ENCODE results near the gene FCGR3A.
"Not testable (repeated sequence)": the region's sequence is repeated elsewhere in the genome, so short reads cannot be mapped to it uniquely, and the experiment has no call there.

The FCGR3A gene

DNA sequence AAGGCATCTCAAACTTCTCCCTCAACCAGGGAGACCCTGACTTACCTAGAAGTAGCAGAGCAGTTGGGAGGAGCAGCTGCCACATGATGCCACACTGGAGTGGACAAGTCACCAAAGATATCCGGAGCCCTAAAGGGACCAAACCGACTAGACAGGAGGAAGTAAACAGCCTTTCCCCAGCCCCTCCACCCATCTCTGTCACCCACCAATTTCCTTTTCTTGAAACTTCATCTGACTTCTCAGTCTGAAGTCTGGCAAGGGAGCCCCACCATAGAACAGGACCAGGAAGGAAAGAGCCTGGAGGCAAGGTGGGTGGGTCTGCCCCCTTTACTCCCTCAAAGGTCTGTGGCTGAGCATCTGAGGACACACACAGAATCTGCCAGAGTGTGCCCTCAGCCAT is at the start of gene FCGR3A:
Gene FCGR3A, minus strand, starts transcription at position 167 of the 400 bp plus-strand sequence. Its CDS starts 82 bp downstream, at position 85.
- no peak for DNase-seq

DNA sequence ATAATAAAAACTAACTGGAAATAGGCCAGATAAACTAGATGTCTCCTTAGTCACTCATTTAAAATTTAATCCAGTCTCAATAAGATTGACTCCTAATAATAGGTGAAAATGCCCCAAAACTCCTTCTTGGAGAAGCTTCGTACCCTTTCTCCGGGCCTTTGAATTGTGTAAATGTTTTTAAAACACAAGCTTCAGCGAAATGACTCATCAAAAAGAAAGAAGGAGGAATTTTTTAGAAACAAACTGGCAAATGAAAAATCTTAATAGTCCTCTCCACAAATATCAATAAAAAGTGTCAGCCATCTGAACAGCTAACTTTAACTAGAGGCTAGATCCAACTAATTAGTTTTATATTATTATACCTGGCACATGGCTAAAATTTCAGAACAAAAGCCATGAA is 47.5 kb upstream of the FCGR3A start:
- not testable (repeated sequence) for DNase-seq

DNA sequence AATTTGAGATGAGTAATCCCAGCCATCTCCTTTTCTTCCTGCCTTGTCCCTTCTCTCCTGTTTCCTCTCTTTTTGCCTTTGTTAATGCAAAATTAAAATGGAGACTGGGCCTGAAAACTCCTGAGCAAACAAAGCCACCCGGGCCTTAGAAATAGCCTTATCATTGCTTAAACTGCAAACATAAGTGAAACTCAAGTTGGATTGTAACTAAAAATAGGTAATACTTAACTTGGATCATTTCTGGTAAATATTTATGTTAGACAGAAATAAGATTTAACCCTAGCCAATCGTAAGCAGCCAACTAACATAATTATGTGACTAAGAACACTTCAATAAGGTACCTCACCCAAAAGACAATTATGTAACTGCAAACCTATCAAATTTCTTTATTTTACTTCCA is 46.0 kb upstream of the FCGR3A start:
- DNase-seq = not testable (repeated sequence)

DNA sequence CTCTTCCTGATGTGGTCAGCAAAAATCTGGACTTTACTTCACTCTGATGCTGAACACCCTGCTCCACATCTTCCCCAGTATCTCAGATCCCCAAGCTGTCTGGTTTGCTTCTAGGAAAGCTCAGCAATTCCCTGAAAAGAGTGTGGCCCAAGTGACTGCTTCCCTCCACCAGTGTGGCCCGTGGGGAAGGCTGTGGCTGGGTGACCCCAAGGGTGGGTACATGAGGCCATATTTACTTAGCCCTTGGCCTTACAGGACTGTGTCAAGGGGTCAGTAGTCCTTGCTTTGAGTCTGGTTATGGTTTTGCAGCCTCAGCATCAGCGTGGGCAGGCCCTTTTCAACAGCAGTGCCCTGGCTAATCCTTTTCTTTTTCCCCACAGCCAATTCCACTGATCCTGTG is 45.6 kb upstream of the FCGR3A start:
- not testable (repeated sequence) for DNase-seq

DNA sequence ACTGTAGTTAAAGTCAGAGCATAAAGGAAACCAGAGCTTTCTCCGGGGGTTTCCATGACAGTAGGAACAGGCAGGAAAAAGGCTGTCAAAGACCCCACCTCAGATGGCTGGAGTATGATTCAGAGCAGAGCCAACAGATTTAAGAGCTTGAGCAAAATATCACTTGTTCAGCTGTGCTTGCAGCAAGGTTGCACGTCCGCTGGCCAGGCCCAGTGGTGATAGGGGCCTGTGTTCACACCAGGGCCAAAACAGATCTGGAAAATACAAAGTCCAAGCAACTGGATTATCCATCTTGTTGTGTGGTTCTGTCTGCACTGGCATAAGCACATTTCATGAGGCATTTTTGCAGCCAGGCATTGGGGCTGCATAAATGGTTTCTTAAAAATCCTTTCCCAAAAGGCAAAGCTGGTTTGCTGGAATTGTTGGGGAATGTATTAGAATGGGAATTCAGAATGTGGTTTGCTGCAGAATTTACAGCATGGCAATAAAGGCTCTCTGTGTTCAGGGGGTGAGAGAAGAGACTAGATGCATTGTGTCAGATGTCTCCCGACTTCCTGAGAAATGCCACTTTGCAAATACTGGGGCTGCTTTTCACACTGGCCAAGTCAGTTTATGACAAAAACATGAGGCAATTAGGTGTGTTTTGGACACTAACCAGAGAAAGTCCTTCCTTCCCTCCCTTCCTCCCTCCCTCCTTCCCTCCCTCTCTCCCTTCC is 44.8 kb upstream of the FCGR3A start:
- DNase-seq = not testable (repeated sequence)

DNA sequence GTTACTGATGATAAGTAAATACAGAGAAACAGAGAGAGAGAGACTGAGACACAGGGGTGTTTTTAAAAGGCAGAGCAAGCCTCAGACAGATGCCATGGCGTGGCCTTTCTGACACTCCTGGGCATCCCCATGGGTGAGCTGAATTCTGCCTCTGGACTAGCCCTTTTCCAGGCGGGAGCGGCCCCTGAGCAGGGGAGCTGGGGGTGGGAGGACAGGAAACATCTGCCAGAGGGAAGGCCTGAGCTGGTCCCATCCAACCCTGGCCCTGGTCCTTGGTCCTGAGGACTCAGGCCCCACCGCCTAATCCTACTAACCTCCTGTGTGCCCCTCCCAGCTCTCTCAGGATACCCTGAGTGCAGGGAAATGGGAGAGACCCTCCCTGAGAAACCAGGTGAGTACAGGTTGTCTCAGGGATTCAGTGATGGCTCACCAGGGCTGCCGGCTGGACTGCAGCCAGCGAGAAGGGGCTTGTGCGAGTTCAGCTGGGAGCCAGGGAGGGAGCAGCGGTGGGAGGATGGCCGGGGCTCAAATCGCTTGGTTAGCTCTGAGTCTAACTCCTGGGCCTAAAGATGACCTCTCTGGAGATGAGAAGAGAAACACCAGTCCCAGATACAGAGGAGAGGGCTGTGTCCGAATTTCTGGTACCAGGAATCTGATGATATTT is 43.6 kb upstream of the FCGR3A start:
- DNase-seq = not testable (repeated sequence)

DNA sequence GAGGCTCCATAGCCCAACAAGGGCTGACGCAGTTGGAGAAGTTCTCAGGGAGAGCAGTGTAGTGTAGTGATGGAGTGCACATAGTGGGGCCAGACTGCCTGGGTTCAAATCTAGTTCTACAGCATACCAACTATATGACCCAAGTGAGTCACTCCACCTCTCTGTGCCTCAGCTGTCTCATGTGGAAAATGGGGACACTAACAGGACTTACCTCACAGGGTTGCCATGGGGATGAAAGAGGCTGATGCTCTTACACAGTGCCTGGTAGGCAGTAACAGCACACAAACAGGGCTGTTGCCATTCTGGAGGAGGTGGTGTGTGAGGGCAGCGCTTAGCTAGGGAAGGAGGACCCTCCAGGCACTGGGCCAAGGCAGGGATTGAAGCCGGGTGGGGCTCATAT is 43.0 kb upstream of the FCGR3A start:
- not testable (repeated sequence) for DNase-seq

DNA sequence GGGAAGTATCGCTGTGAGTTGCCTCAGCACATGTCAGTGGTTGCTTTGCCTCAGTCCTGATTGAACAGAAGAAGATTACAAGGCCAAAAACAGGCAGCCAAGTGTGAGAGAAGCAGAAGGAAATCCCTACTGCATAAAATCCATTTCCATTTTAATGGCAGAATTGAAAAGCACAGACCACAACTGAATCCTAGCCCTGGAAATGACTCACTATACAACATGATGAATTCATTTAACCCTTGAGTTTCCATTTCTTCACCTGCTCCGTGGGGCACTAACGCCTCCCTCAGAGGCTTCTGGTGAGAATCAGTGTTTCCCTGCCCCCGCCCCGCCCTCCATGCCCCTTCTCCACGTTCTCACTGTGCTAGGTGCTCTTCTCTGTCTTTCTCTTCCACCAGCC is 40.3 kb upstream of the FCGR3A start:
- DNase-seq = not testable (repeated sequence)

DNA sequence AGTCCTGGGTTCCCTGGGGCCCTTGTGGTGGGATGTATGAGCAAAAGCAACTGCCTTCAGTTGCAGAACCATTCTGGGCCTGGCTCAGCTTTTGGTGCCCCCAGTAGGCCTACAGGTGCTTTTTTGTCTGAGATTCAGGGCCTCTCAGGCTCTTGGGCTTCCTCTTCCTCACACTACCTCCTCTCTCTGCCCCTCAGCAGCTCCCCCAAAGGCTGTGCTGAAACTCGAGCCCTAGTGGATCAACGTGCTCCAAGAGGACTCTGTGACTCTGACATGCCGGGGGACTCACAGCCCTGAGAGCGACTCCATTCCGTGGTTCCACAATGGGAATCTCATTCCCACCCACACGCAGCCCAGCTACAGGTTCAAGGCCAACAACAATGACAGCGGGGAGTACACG is 39.7 kb upstream of the FCGR3A start:
- DNase-seq = not testable (repeated sequence)

DNA sequence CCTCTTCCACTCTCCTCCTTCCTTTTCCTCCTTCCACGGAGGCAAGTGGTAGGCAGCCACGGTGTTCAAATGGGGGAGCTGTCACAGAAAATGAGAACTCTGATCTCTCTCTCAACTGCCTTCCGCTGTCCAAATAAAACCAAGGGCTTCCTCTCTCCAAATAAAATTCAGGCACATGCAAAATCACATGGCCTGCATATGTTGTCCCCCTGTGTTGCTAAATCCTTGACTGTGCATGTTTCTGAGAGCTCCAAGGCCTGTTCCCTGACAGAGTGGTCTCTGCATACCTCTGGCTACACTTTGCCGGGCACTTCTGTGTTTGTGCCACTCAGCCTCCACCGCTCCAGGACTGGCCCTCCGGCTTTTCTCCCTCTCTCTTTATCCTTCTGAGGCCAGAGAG is 39.0 kb upstream of the FCGR3A start:
- DNase-seq = not testable (repeated sequence)

DNA sequence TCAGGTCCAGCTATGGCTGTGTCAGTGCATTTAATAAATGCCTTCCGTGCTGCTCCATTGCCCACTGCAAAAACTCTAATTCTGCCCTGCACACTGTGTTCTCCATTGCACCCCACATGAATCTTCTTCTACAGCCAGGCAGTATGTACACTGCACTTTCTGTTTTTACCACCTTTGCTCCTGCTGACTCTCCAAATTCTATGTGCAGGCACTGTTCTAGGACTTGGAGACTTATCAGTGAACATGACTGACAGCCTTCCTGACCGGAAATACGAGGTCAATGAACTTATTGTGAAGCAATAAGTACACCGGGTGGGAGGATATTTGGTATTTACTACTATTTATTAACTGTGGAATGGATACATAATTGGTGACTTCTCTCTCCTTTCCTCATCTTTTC is 33.3 kb upstream of the FCGR3A start:
- not testable (repeated sequence) for DNase-seq

DNA sequence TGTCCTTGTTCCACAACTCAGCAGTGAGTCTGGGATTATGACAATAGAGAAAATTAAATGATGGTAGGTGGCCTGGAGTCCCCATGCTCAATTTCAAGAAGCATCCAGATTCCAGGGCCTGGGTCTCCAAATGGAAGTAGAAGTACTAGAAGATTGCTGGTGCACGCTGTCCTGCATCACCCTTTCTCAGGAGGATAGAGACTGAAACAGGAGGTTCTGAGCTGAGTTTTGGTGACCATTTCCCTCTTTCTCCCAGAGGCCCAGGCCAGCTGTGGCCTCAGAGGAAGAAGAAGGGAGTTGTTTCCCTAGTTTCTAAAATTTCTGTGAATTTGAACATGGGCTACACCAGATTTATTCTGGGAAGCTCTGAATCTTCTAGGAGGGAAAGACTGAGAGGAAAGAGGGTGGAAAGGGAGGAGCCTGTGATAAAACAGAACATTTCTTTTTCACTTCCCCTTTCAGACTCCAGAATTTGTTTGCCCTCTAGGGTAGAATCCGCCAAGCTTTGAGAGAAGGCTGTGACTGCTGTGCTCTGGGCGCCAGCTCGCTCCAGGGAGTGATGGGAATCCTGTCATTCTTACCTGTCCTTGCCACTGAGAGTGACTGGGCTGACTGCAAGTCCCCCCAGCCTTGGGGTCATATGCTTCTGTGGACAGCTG is 31.4 kb upstream of the FCGR3A start:
- DNase-seq = not testable (repeated sequence)

DNA sequence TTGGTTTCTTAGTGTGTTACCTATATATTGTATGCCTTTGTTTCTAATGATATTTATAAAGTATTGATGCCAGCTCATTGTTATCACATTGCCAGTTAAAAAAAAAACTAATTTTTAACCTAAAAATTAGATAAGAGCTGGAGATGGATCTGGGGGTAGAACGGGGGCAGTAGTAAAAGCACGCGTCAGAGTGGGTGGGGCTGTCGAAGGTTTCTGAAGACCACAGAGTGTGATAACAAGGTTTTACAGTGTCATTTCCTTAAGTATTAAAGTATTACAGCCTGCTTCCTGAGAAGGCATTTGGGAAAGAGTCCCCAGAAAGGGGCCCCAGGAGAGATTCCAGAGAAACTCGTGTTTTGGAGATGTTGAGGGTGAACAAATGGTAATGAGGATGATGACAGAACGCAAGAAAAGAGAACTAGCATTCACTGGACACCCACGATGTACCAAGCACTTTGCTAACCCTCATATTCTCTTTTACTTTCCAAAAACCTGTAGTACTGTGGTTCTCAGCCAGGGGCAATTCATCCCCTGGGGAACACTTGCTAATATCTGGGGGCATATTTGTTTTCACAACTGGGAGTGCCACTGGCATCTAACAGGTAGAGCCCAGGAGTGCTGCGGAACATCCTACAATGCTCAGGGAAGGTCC is 30.4 kb upstream of the FCGR3A start:
- DNase-seq = not testable (repeated sequence)

DNA sequence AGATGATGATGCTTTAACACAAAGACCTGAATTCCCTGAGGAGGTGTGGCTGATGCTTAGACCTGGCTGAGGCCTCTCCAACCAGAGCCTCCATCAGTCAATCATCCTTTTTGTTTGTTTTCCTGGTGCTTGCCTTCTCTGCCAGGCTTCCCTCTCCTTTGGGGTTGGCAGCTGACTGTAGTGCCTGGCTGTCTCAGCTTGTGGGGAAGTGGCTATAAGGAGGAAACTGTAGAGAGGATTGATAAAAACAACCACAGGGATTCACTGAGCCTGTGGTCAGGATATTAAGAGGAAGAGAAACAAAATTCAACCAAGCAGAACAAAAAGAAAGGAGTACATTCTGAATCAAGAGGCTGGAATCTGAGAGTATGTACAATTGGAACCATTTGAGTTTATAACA is 27.1 kb upstream of the FCGR3A start:
- not testable (repeated sequence) for DNase-seq

DNA sequence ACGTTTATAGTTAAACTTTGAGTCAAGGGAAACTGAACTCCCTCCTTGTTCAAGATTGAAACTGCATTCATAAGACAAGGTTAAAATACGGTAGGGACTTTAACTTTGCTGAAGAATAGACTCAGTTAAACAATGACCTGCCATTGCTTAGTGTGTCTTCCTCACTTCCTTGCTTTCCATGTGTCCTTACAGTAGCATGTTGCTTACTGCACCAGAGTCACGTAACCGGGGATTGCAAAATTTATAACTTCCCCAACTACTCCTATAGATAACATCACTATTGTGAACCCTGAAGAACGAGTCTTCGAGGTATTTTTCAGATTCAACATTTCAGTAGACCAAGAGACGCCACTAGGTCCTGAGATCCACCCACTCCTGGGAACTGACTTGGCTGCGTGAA is 22.1 kb upstream of the FCGR3A start:
- not testable (repeated sequence) for DNase-seq

DNA sequence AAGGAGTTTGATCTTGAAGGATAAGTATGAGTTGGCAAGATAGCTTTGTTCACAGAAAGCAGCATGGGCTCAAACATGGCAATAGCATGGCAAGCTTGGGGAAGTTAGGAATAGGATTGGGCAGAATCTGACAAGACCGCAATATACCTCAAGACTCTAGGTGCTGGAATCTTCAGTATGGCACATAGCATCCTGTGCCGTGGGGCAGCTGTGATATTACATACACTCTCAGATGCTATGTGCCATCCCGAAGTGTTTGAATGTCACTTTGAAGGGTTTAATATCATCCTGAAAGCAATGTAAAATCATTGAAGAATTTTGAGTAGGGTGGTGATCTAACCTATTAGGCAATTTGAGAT is 17.0 kb upstream of the FCGR3A start:
- DNase-seq = not testable (repeated sequence)

DNA sequence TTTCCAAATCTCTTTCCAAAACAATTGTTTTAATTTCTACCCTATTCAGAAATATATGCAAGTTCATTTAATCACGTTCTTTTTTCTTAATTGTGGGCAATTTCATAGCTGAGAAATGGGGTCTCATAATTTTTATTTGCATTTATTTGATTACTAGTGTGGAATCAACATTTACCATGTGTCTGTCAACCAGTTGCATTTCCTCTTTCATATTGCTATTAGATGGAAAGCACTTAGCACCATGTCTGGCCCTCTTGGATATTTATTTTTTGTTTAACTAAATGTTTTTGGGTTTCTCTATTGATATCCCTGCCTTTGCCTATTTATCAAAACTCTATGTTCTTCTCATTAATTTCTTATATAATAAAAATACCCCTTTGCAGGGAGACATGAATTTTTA is 13.9 kb upstream of the FCGR3A start:
- DNase-seq = not testable (repeated sequence)

DNA sequence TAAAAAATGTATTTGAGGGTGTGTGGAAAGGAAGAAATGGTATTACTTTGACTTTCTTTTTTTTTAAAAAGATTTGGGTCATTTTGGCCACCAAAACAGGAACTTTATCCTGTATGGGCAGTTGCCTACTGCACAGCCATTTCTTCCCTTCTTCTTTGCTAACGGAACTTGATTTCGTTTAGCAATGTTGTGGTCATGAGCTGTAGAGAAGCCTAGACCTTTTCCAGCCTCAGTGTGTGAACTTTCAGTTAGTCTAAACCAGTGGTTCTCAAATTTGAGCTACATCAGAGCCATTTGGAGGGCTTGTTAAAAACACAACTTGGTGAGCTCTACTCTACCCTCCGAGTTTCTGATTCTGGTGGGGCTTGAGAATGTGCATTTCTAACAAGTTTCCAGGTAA is 12.8 kb upstream of the FCGR3A start:
- DNase-seq = not testable (repeated sequence)

DNA sequence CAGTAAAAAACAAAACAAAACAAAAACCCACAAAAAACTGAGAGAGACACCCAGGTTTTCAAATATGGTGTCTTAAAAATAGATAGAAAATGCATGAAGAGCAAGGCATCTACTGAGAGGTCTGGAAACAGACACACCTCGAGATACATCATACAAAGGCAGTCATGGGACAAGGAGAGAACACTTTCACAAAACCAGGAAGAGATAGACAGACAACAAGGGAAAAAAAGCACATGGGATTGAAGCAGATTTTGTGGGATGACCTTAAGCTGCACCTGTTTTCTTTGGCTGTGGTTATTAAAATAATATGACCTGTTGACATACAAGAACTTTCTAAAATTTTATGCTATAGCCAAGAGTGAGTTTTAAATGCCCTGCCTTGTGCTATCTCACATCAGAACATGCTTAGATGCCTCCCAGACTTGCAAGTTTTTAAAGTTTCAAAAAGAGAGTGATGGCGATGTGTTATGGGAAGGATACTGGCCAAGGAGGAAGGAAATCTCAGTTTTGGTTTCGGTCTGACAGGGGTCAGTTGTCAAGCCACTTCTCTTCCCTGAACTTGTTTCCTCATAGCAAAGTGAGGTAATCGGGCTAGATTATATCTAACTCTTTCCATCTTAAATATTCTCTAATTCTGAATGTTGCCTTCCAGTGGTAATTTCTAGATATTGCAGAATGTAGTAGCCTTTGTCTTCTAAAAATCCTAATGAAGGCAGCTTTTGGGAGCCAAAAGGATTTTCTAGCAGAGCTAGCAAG is 11.5 kb upstream of the FCGR3A start:
- DNase-seq = not testable (repeated sequence)

DNA sequence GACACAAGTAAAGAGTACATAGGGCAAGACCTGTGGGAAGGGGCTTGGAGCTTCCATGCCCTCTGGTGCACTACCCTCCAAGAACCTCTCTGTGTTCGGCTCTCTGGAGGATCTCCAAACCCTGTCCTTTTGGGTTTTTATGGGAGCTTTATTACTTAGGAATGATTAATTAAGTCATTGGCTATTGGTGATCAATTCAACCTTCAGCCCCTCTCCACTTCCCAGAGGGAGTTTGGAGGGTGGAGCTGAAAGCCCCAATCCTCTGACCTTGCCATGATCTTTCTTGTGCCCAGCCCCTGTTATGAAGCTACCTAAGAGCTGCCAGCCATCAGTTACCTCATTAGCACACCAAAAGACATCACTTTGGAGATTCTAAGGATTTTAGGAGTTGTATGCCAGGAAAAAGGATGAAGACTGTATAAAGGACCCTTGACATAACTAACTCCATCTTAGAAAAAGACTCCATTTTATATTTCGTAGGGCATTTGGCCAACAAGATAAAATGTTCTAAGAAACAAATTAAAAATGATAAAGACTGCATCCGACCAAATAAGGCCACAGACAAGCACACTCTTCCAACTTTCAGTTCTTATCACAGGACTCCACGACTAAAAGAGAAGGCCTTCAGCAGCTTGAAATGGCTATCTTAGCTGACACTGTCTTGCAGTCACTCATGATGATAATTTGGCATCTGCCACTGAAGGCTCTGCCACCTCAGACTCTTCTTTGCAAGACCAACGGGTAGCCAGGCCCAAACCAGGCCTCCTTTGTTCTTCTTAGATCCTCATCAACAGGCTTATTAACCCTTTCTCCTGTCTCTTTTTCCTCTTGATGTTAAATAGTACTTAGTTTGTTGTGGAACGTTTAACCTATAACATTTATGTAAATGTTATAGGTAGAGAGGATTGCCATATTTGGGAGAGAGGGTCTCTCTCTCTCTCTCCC is 8.2 kb upstream of the FCGR3A start:
- not testable (repeated sequence) for DNase-seq

DNA sequence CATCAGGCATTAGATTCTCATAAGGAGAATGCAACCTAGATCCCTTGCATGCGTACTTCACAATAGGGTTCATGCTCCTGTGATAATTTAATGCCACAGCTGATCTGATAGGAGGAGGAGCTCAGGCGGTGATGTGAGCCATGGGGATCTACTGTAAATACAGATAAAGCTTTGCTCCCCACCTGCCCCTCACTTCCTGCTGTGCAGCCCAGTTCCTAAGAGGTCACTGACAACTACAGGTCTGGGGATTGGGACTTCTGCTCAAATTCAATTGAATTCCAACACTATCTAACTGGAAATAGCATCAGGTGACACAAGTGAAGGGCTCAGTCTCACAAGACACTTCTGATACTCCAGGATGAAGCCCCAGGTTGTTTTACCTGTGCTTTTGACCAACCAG is 7.4 kb upstream of the FCGR3A start:
- not testable (repeated sequence) for DNase-seq

Measured in activated naive CD4-positive, alpha-beta T cell treated with anti-CD3 and anti-CD28 coated beads, Interleukin-2, amount 50 U/mL, for 16 hours (primary cell).